Stimulated activated CD4-positive, alpha-beta T cell treated with anti-CD3 and anti-CD28 coated beads, Interleukin-12 subunit alpha, Interleukin-12 subunit beta, amount 100 ng/mL, for 4 hours (primary cell): ENCODE data around the gene SCP2.

Source experiments
- DNase-seq: peaks from one replicate; pipeline ENCODE4 v3.0.0-alpha.2; 2020

SCP2 gene

DNA sequence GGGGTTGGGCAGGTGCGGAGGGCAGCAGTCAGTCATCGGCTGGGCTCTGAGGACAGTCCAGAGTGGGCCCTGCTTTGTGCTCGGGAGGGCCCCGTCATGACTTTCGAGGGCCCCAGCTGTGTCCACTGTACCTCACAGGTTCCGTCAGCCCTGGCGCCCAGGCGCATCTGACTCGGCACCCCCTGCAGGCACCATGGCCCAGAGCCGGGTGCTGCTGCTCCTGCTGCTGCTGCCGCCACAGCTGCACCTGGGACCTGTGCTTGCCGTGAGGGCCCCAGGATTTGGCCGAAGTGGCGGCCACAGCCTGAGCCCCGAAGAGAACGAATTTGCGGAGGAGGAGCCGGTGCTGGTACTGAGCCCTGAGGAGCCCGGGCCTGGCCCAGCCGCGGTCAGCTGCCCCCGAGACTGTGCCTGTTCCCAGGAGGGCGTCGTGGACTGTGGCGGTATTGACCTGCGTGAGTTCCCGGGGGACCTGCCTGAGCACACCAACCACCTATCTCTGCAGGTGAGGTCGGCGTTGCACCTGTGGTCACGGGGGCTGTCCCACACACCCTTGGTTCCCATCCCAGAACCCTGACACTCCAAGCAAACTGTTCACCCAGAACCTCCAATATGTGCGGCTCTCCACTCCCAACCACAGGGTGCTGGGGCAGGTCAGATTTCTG is 142.7 kb downstream of the SCP2 start:
- no peak for DNase-seq

DNA sequence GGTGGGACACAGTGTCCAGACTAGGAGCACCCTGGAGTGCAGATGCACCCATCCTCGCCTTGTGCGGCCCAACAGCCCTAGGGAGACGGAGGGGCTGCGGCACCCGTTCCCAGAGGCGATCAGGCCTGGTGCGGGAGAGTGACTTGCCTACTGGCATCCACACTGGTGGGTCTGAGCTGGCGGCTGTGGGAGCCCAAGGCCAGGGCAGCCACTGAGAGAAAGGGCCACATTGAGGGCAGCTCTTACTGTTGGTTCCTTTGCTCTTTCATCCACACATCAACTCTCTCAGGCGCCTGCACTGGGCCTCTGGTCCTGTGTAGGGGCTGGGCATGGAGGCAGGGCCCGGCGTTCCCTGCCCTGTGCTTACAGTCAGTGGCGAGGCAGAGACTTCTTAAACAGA is 143.5 kb downstream of the SCP2 start:
- DNase-seq = no peak

DNA sequence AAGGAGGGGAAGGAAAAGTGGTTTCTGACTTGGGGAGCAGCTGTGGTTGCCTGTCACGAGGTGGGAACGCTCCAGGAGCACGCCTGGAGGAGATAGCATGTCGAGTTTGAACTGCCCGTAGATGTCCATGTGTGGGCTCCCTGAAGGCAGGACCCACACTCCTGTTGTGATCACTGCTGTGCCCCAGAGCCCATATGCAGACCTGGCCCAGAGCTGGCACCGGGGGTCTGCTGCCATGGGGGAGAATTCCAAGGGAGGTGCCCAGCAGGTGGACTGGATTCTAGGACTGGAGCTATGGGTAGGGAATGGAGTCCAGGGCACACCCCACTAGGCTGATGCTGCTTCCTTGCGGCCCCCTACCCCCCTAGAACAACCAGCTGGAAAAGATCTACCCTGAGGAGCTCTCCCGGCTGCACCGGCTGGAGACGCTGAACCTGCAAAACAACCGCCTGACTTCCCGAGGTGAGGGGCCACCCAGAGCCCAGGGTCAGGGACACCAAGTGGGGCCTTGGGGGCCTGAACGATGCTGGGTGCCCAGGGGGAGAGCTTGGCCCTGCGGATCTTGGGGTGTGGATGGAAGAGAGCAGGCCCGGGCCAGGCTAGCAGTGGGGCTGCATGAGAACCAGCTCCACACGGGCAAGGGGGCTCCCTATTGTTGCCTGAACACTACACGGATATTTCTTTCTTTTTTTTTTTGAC is 144.2 kb downstream of the SCP2 start:
- no peak for DNase-seq

DNA sequence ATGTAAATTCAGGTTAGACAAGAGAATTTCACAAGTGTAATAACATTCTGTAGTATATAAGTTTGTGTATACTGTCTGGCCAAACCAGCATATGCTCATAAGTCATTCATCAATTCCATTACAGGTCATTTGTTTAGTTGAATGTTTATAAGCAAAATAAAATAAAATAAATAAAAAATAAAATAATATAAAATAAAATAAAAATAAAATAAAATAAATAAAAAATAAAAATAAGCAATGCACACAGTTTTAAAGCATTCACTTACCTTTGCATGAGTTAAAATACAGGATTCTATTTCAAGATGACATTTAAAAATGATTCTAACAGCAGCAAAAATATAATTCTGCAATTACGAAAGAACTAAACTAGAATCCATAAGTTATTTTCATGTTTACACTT is 144.8 kb downstream of the SCP2 start:
- no peak for DNase-seq

DNA sequence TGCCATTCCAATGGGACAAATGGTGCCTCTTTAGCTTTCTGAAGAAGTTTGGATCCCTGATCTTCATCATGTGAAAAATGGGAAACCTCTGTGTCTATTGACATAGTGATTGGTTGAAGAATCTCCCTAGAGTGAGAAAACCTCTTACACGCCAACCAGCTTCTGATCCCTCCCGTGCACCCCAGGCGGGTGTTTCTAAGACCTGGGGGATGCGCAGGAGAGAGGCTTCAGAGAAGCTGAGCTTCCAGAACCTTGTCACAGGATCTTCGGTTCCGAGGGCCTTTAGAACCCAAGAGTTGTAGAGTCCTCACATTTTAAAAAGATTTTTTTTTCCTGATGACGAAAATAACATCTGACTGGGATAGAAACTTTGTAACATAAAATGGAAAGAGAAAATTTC is 146.2 kb downstream of the SCP2 start:
- no peak for DNase-seq

DNA sequence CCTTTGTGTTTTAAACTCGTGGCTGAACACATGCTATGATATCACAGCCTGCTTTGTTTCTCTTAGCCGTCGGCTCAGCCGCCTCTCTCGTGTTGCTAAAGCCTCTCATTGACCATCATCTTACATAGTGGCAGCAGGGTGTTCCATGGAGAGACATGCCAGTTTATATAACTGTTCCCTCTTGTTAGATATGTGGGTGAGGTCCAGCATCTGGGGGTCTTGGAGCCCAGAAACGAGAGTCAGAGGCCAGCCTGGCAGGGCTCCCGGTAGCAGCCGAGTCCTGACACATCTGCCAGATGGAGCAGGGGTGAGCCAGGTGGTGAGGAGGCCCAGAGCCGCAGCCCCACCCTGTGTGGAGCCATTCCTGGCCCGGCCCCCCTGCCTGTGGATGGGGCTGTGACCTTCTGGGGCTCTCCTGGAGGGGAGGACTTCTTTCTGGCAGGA is 146.8 kb downstream of the SCP2 start:
- no peak for DNase-seq

DNA sequence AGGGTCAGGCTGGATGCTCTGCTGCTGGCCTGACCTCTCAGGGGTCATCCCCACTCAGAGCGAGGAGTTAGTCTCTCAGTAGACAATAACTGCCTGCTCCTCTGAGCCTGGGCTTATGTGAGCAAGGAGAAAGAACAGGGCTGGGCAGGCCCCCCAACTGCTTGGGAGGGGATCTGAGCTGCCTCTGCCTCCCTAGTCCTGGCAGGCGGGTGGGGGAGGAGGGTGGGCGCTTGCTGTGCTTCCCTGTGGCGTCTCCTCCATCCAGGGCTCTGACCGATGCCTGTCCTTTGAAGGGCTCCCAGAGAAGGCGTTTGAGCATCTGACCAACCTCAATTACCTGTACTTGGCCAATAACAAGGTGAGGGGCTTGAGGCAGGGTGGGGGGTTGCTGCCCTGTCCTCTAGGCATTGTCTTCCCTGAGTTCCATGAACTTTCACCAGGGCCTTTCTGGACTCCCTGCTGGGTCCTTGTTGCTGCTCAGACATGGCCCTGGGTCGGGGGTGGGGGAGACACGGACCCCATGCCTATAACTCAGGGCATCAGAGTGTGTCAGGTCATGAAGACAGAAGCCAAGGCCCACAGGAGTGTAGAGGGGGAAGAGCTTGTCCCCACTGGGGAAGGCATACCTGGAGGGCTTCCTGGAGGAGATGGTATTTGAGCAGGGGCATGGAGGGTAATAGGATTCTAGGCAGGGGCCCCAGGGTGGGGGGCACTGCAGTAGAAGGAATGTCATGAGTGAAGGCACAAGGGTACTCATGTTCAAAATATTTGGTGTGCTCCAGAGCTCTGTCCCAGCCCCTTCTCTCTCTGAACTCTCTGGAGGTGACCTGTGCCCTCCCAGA is 147.5 kb downstream of the SCP2 start:
- DNase-seq = no peak

DNA sequence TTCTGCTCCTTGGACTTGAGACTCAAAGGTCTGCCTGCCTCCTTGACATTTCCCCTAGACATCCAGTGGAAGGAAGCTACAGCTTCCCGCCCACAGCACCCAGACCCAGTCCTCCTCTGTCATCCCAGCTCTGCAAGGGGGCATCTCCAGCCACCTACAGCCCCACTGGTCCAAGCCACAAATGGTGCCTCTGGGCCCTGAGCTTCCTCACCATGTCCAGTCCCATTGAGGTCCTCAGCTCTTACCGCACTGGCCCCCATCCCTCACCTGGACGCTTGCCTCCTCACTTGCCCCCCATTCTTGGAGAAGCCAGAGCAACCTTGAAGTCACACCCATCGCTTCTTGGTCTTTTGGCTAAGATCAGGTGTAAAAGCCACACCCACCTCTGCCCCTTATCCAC is 148.1 kb downstream of the SCP2 start:
- DNase-seq = no peak

DNA sequence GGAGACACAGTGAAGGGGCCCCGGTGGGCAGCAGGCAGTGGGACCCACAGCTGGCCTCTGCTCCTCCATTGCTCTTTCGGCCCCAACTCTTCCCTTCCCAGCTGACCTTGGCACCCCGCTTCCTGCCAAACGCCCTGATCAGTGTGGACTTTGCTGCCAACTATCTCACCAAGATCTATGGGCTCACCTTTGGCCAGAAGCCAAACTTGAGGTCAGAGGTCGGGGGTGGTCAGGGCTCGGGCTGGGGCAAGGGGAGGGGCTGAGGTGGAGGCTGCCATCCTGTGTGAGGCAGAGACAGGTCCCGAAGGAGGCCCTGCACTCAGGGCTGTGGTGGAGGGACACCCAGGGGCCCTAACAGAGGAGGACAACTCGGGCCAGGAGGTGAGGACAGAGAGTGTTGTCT is 148.7 kb downstream of the SCP2 start:
- DNase-seq = no peak

DNA sequence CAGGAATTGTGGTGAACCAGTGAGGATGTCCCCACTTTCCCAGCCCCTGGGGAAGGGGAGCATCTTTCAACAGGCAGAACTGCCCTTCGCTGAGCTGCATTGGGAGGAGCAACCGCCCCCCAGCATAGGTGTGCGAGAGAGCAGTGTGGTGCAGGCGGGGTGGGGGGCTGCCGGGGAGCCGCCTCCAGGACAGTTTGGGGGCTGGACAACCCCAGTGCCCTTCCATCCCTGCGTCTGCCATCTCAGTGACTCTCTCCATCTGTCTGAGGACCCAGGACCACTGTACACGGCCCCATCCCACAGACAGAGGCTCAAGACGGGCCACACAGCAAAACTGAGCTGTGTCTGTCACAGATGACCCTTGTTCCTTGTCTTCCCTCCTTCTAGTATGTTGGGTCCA is 149.1 kb downstream of the SCP2 start:
- no peak for DNase-seq

DNA sequence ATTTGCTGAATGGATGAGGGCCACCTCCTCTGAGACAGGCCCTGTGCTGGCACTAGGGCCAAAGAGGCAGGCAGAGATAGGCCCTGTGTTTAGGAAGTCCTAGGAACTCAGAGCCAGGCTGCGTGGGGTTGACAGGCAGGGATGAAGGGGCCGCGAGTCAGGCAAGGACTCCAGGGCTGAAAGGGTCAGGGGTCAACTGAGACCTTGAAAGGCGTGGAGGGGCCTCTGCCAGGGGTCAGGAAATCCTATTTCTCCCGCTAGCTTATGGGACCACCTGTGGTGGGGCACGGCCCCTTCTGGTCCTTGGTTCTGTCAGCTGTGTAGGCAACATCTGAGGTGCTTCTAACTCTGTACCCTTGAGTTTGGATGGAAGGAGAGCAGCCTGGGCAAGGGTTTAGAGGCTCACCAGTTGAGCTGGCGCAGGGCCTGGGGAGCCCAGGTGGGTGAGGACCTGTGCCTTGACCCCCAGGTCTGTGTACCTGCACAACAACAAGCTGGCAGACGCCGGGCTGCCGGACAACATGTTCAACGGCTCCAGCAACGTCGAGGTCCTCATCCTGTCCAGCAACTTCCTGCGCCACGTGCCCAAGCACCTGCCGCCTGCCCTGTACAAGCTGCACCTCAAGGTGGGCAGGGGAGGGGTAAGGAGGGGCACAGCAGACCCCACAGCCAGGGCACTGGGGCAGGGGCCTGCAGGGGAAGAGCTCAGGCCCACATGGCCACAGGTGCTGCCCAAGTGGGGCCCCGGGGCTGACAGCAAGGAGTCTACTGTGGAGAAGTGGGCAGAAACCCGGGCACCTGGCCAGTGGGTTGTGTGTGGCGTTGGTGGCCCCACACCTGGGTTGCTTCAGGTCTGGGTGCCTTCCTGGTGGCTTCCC is 149.9 kb downstream of the SCP2 start:
- DNase-seq = no peak

DNA sequence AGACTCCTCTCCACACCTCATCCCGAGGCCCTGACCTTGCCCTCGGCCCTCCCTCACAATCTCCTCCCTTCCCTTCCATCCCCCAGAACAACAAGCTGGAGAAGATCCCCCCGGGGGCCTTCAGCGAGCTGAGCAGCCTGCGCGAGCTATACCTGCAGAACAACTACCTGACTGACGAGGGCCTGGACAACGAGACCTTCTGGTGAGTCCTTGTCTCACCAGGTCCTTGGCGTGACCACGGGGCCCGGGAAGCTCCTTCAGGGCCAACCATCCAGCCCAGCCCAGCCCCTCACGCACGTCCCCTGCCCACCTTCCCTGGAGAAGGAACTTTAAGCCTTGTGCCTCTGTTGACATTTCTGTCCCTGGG is 150.5 kb downstream of the SCP2 start:
- no peak for DNase-seq

DNA sequence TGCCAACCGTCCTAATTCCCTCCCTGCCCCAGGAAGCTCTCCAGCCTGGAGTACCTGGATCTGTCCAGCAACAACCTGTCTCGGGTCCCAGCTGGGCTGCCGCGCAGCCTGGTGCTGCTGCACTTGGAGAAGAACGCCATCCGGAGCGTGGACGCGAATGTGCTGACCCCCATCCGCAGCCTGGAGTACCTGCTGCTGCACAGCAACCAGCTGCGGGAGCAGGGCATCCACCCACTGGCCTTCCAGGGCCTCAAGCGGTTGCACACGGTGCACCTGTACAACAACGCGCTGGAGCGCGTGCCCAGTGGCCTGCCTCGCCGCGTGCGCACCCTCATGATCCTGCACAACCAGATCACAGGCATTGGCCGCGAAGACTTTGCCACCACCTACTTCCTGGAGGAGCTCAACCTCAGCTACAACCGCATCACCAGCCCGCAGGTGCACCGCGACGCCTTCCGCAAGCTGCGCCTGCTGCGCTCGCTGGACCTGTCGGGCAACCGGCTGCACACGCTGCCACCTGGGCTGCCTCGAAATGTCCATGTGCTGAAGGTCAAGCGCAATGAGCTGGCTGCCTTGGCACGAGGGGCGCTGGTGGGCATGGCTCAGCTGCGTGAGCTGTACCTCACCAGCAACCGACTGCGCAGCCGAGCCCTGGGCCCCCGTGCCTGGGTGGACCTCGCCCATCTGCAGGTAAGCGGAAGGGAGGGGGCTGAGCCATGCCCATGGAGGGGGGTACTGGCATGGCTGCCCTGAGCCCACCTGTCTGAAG is 151.4 kb downstream of the SCP2 start:
- no peak for DNase-seq

DNA sequence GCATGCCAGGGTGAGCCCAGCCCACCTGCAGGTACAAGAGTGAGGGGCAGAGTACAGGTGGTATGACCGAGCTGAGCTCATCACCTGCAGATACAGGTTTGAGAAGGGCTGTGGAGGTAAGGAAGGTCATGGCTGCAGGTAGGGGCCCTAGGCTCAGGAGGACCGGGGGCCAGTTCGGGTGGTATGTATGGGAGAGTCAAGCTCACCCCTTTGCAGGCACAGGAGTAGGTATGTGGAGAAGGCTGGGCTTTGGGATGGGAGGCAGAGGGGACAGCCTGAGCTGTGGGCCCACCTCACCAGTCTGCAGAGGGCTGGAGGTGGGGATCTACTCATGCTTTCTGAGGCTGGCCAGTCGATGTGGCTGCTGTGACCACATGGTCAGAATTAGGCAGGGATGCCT is 152.2 kb downstream of the SCP2 start:
- DNase-seq = no peak

DNA sequence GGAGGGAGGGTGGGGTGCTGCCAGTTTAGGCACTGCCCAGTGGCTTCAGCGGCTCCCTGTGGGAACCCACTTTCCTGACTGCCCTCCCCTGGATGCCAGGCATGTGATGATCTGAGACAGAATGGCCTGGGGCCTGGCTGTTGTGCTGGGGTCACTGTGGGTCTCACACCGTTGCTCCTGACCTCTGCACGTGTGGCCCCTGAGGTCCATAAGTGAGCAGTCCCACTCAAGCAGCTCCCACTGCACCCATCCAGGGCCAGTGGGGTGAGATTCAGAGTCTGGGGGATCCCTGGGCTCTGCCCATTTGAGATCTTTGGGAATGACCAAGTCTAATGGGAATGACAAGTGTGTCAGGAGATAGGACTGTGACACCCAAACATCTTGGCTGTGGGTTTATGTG is 153.0 kb downstream of the SCP2 start:
- DNase-seq = no peak

DNA sequence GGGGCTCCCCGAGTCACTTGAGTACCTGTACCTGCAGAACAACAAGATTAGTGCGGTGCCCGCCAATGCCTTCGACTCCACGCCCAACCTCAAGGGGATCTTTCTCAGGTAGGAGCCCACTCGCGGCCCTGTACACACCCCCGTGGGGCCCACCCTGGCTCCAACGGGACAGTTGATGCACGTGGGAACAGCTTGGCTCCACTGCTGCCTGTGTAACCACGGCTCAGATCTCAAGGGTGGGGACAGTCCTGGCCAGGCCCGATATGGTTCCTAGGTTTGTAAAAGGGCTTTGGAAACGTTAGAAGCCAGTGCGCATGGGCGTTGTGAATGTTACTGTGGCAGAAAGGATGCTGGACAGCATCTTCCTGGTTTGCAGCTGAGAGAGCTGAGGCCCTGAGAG is 153.7 kb downstream of the SCP2 start:
- no peak for DNase-seq

DNA sequence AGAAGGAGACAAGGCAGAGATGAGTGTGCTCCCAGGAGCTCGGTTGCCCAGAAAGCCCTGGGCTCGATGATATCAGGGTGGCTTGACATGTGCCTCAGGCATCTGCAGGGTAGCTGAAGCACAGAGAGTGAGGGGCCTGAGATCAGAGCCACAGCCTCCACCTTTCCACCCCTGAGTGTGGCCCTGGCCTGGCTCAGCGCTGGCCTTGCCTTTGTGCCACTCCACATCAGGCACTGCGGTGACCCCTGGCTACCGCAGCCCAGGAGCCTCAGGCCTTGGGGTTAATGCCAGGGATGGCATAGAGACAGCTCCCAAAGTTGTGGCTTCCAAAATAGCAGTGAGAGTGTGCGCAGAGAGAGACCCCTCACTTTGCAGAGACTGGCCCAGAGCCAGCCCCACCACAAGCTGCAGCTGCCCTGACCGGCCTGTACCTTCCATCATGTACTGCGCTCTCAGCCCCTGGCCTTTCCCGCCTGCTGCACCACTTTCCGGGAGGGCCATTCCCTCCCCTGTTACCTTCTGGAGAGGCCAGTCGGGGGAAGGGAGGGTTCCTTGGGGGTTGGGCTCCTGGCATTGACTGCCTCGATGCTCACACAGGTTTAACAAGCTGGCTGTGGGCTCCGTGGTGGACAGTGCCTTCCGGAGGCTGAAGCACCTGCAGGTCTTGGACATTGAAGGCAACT is 154.4 kb downstream of the SCP2 start:
- no peak for DNase-seq

DNA sequence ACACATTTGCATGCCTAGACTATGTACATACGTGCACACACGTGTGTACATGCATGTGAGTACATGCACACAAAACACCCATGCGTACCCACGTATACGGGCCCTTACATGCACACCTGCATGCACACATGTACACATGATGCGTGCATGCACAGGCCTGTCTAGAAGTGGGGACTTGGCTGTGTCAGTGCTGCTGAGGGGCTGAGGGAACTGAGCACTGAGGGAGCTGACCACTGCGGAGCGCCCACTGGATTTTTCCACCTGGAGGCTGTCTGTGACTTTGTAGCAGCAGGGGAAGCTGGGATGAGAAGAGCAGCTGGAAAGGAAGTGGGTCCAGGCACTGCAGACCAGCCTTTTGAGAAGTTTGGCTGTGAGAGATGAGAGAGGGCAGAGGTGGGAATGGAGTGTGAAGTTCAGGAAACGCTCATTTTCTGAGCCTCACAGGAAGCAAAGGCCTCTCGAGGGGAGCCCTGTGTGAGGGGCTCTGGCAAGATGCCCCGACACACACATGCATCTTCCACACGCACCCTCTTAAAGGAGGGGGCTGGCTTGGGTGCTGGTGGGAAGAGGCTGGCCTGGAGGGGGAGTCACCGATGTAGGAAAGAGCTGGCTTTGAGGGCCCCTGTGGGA is 155.9 kb downstream of the SCP2 start:
- no peak for DNase-seq

DNA sequence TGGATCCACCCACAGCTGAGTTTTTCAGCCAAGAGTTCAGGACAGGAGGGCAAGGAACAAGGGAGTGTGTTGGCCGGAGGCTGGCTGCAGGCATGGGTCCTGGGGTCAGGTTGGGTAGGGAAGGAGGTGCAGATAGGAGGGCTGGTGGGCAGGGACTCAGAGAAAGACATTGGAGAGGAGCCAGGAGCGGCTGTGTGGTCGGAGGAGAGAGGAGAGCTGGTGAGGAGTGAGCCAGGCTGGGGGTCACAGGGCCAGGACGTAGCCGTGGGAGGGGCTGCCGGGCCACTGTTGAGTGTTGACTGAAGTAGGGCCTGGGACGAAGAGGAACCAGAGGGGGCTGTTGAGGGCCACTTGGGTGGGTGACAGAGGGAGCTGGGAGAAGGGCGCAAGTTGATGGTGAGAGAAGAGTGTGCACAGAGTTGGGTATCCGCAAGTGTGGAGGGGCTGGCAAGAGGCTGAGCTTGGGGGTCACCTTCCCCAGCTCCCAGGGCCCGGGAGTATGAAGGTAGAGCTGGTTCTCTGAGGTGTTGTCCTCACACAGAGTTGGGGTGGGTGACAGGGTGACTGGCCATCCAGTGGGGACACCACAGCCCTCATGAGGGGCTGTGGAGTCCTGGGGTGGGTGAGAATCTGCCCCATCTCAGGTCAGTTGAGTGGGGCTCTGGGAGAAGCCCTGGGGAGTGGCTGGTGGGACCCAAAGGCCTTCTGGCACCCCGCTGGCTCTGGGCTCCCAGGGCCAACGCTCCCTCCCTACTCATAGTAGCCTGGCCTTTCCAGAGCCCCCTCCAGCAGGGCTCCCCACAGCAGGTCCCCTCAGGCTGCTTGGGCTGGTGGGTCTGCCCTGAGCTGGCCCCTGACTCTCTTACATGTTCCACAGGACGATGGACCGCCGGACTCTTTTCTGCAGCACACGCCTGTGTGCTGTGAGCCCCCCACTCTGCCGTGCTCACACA is 156.8 kb downstream of the SCP2 start:
- no peak for DNase-seq

DNA sequence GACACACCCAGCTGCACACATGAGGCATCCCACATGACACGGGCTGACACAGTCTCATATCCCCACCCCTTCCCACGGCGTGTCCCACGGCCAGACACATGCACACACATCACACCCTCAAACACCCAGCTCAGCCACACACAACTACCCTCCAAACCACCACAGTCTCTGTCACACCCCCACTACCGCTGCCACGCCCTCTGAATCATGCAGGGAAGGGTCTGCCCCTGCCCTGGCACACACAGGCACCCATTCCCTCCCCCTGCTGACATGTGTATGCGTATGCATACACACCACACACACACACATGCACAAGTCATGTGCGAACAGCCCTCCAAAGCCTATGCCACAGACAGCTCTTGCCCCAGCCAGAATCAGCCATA is 157.5 kb downstream of the SCP2 start:
- no peak for DNase-seq
